HepG2 (cell line): ENCODE data around the gene DNAJC7.

ENCODE experiments used
- BHLHE40 ChIP-seq: IDR thresholded peaks from 2 replicates; pipeline ENCODE4 v1.6.1; 2011; ENCODE audit warnings: low read length, improper control_type of control experiment
- CCAR2 ChIP-seq: fragments of 200-400 bp; formaldehyde crosslinking; optimal IDR thresholded peaks from 2 replicates; pipeline ENCODE3; 2018; ENCODE audit warnings: low read depth, mild to moderate bottlenecking, low read length, moderate library complexity
- CTCF ChIP-seq: sonication (generic); formaldehyde crosslinking; IDR thresholded peaks from 2 replicates; pipeline ENCODE4 v1.5.0; 2020; ENCODE audit warnings: mild to moderate bottlenecking, missing genetic modification reagents, moderate library complexity
- FOXM1 ChIP-seq: sonication (generic); formaldehyde crosslinking; IDR thresholded peaks from 2 replicates; pipeline ENCODE4 v1.5.0; 2020; ENCODE audit warnings: missing genetic modification reagents
- JUN ChIP-seq: sonication (generic); formaldehyde crosslinking; IDR thresholded peaks from 2 replicates; pipeline ENCODE4 v1.4.0; 2020; ENCODE audit warnings: mild to moderate bottlenecking, missing genetic modification reagents
- MYNN ChIP-seq: sonication (generic); formaldehyde crosslinking; IDR thresholded peaks from 2 replicates; pipeline ENCODE4 v1.4.0; 2020; ENCODE audit warnings: mild to moderate bottlenecking, low read depth, missing genetic modification reagents
- PREB ChIP-seq: sonication (generic); formaldehyde crosslinking; IDR thresholded peaks from 2 replicates; pipeline ENCODE4 v1.4.0; 2020; ENCODE audit warnings: missing genetic modification reagents
- REPIN1 ChIP-seq: sonication (generic); formaldehyde crosslinking; IDR thresholded peaks from 2 replicates; pipeline ENCODE4 v1.8.0; 2022; ENCODE audit warnings: missing genetic modification reagents, low read depth, mild to moderate bottlenecking, borderline replicate concordance
- SIN3A ChIP-seq: IDR thresholded peaks from 2 replicates; pipeline ENCODE4 v1.6.1; 2011; ENCODE audit warnings: low read depth, mild to moderate bottlenecking, control low read depth, low read length, borderline replicate concordance
- TMF1 ChIP-seq: sonication (generic); formaldehyde crosslinking; IDR thresholded peaks from 2 replicates; pipeline ENCODE4 v1.8.1; 2022; ENCODE audit warnings: low read depth, missing genetic modification reagents
- ZNF354B ChIP-seq: sonication (generic); formaldehyde crosslinking; IDR thresholded peaks from 2 replicates; pipeline ENCODE4 v1.8.0; 2022; ENCODE audit warnings: mild to moderate bottlenecking, missing genetic modification reagents
- ZNF432 ChIP-seq: sonication (generic); formaldehyde crosslinking; IDR thresholded peaks from 2 replicates; pipeline ENCODE4 v1.5.0; 2020; ENCODE audit warnings: missing genetic modification reagents, mild to moderate bottlenecking, borderline replicate concordance

GRCh38 chr17:42002175-42002791 lies 15.0 kb downstream of the DNAJC7 start:
- TF ChIP-seq CCAR2 (no peak), CTCF (CRISPR knock-in tag) (no peak), REPIN1 (CRISPR knock-in tag) (no peak), SIN3A (no peak), FOXM1 (CRISPR knock-in tag) (no peak), JUN (no peak), PREB (CRISPR knock-in tag) (no peak), ZNF354B (CRISPR knock-in tag) (no peak), ZNF432 (CRISPR knock-in tag) (no peak), MYNN (CRISPR knock-in tag) (no peak), TMF1 (no peak), BHLHE40 (no peak)
